B cell (primary cell): ENCODE results near the gene ZNF689. TPM values are rescaled to one million over a fixed set of nuclear protein-coding genes. Genes with fewer than 3 reads are reported as not detected.
A peak's percentile ranks its signal among the peaks of the same experiment; 100 is the strongest.

Experiments
- ATAC-seq: fragments of 200-7000 bp; cut with Tn5 transposase; one replicate; pipeline ENCODE4 v1.10.0; 2021; ENCODE audit warnings: low read depth, mild to moderate bottlenecking, moderate number of reproducible peaks, moderate library complexity
- CTCF ChIA-PET: fragments of 350-600 bp; sonication (Branson Sonifier 250); formaldehyde crosslinking; loops from one replicate; lab custom pipeline; 2021; ENCODE audit warnings: antibody characterized with exemption, inconsistent platforms; lab: Charles Lee
- POLR2A ChIA-PET: fragments of 350-600 bp; sonication (Branson Sonifier 250); formaldehyde crosslinking; loops from one replicate; lab custom pipeline; 2021; ENCODE audit warnings: antibody characterized with exemption; lab: Charles Lee
- DNase-seq: peaks from one replicate; pipeline ENCODE4 v3.0.0; 2013
- H2AFZ ChIP-seq: 2 replicates; pipeline ENCODE4 v1.6.1; 2012; ENCODE audit warnings: mild to moderate bottlenecking, low read depth, low read length; ENCODE audit not compliant: insufficient read depth, poor library complexity, severe bottlenecking
- H3K27ac ChIP-seq, 2 donors: 1 replicate in 1 of 2; 2 replicates in 1 of 2; pipeline ENCODE4 v1.5.1; 2012 to 2013; ENCODE audit warnings: low read length in 2 of 2, mild to moderate bottlenecking in 2 of 2, moderate library complexity in 1 of 2
- H3K27me3 ChIP-seq, 4 experiments: fragments of 200-600 bp in 1 of 4; sonication (generic) in 1 of 4; replicated peaks in 1 of 4; 1 replicate in 2 of 4; 2 replicates in 2 of 4; pipeline versions ENCODE4 v1.6.1 to v1.7.0; 2013 to 2016; ENCODE audit warnings: low read length in 3 of 4, mild to moderate bottlenecking in 2 of 4, mixed read lengths in 1 of 4, moderate library complexity in 1 of 4; ENCODE audit not compliant: insufficient read depth in 4 of 4, control insufficient read depth in 3 of 4; ENCODE audit errors: control extremely low read depth in 1 of 4
- H3K36me3 ChIP-seq, 2 experiments: replicated peaks in 1 of 2; 1 replicate in 1 of 2; 2 replicates in 1 of 2; pipeline versions ENCODE4 v1.6.1 to v1.7.1; 2013; ENCODE audit warnings: low read length in 1 of 2; ENCODE audit not compliant: insufficient read depth in 2 of 2, control insufficient read depth in 1 of 2; ENCODE audit errors: control extremely low read depth in 1 of 2, extremely low read depth in 1 of 2
- H3K4me1 ChIP-seq, 2 donors: fragments of 200-600 bp in 1 of 2; sonication (generic) in 1 of 2; 1 replicate in 1 of 2; 2 replicates in 1 of 2; pipeline versions ENCODE4 v1.5.1 to v1.6.1; 2013 to 2017; ENCODE audit warnings: low read length in 2 of 2; ENCODE audit not compliant: control insufficient read depth in 2 of 2, insufficient read depth in 2 of 2
- H3K4me2 ChIP-seq: replicated peaks from 2 replicates; pipeline ENCODE3; 2012; ENCODE audit warnings: mild to moderate bottlenecking, low read depth, low read length; ENCODE audit not compliant: poor library complexity, severe bottlenecking
- H3K4me3 ChIP-seq, 5 experiments: fragments of 200-600 bp in 1 of 5; sonication (generic) in 1 of 5; 1 replicate in 3 of 5; 2 replicates in 2 of 5; pipeline versions ENCODE4 v1.5.1 to v1.7.0; 2011 to 2016; ENCODE audit warnings: low read length in 4 of 5, mild to moderate bottlenecking in 4 of 5, low read depth in 2 of 5, control low read depth in 1 of 5, moderate library complexity in 1 of 5; ENCODE audit not compliant: insufficient read depth in 1 of 5; ENCODE audit errors: control extremely low read depth in 1 of 5, extremely low read depth in 1 of 5
- H3K79me2 ChIP-seq: fragments of 200-600 bp; sonication (generic); one replicate; pipeline ENCODE4 v1.6.0; 2016; ENCODE audit warnings: low read length; ENCODE audit not compliant: control insufficient read depth, insufficient read depth
- H3K9ac ChIP-seq: fragments of 200-600 bp; sonication (generic); 2 replicates; pipeline ENCODE4 v1.6.1; 2017; ENCODE audit warnings: mild to moderate bottlenecking, low read length, moderate library complexity
- H3K9me3 ChIP-seq, 3 donors: one replicate each; pipeline versions ENCODE4 v1.6.1 to v1.7.1; 2013; ENCODE audit warnings: low read length in 2 of 3; ENCODE audit not compliant: control insufficient read depth in 2 of 3, insufficient read depth in 1 of 3; ENCODE audit errors: control extremely low read depth in 1 of 3
- H4K20me1 ChIP-seq: 2 replicates; pipeline ENCODE4 v1.6.0; 2012; ENCODE audit warnings: mild to moderate bottlenecking, low read length; ENCODE audit not compliant: insufficient read depth, control insufficient read depth, poor library complexity, severe bottlenecking
- H3K27ac Mint-ChIP-seq: one replicate; pipeline ENCODE4 v1.8.0; 2021; ENCODE audit warnings: mixed read lengths
- H3K27me3 Mint-ChIP-seq: one replicate; pipeline ENCODE4 v1.8.0; 2021; ENCODE audit warnings: mixed read lengths
- H3K4me1 Mint-ChIP-seq: one replicate; pipeline ENCODE4 v1.8.0; 2021; ENCODE audit warnings: mixed read lengths
- H3K4me3 Mint-ChIP-seq: one replicate; pipeline ENCODE4 v1.8.0; 2021; ENCODE audit warnings: mixed read lengths
- H3K9me3 Mint-ChIP-seq: one replicate; pipeline ENCODE4 v1.8.0; 2022; ENCODE audit warnings: mixed read lengths; ENCODE audit not compliant: insufficient read depth
- EZH2 ChIP-seq: IDR thresholded peaks from 2 replicates; pipeline ENCODE4 v1.6.1; 2012; ENCODE audit warnings: borderline replicate concordance, low read depth, mild to moderate bottlenecking, moderate library complexity, low read length; ENCODE audit not compliant: insufficient read depth, poor library complexity, severe bottlenecking
- WGBS: methylation state at CpG from one replicate; pipeline ENCODE4 v1.1.5; 2013; ENCODE audit warnings: missing lambda C conversion rate; ENCODE audit not compliant: insufficient coverage; 5-methylcytosine and 5-hydroxymethylcytosine counted together
- intact Hi-C: fragments of 100-400 bp; cut with micrococcal nuclease; formaldehyde crosslinking; loops from one replicate; pipeline ENCODE4 v1.10.0; 2022
- polyA plus RNA-seq: library from polyadenylated mRNA; depleted of rRNA; stranded (reverse); fragments of >200 nt; gene quantifications from 2 replicates; pipeline ENCODE4 v1.2.3, GENCODE V29; 2012
- total RNA-seq, 2 donors: library from RNA; stranded (reverse); fragments of 120-200 nt in 1 of 2; gene quantifications; 1 replicate in 1 of 2; 2 replicates in 1 of 2; pipeline versions ENCODE4 v1.2.3 to v1.2.4, GENCODE V29; 2013 to 2022
- TF ChIP-seq, protein P1 (sequence below): fragments of 200-600 bp; IDR thresholded peaks from one replicate; pipeline ENCODE4 v1.8.0; 2022; ENCODE audit warnings: antibody characterized with exemption, mild to moderate bottlenecking

The ZNF689 gene
- total and polyA plus RNA-seq, 2 donors (not counting 1 experiment from before 2014, with no cell fraction given): 8.1 to 12.4 TPM

DNA sequence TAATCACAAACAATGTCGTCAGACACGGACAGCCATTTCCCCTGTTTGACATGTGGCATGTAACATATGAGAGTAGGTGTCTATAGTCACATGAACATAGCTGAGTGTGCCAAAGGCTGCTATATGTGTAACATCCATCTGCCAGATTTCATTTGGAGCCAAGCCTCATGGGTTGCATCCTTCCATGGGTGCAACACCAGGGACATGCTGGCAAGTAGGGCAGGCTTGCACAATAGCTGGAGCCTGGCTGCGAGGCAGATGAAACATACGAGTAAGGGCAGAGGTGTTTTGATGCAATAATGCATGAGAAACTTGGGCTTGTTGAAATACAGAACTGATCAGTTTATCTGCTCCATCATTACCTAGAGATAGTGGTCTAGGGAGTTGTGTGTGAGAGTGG lies 9.0 kb upstream of the ZNF689 start:
- ATAC-seq (no peak), DNase-seq (no peak)
- no peaks in the 10 kb centered on the region for H3K9me3 ChIP-seq
- Mint-ChIP-seq H3K27ac (no peak overlapping the region), H3K4me3 (no peak overlapping the region), H3K9me3 (no peaks in the 10 kb centered on the region), H3K4me1 (peaks cover 2% of the 10 kb centered on the region), H3K27me3 (peaks cover 21% of the 10 kb centered on the region)
- 100% methylated on average over 2 of the region's 4 CpGs for WGBS
- no peak overlapping the region for H3K27ac ChIP-seq
- CTCF ChIA-PET: interaction anchor here (0.8 to 2.3 kb wide), 5 partner anchors 10 to 201 kb away, joined by 3 to 10 read pairs (median 3); partner anchors contain the start of gene DCTPP1
- H3K36me3 ChIP-seq: no peaks in the 10 kb centered on the region
- no peak overlapping the region for H3K9ac ChIP-seq
- no peaks in the 10 kb centered on the region for H3K27me3 ChIP-seq
- no peaks in the 10 kb centered on the region for H4K20me1 ChIP-seq
- no peak overlapping the region for H3K4me3 ChIP-seq
- TF ChIP-seq, protein P1, sequence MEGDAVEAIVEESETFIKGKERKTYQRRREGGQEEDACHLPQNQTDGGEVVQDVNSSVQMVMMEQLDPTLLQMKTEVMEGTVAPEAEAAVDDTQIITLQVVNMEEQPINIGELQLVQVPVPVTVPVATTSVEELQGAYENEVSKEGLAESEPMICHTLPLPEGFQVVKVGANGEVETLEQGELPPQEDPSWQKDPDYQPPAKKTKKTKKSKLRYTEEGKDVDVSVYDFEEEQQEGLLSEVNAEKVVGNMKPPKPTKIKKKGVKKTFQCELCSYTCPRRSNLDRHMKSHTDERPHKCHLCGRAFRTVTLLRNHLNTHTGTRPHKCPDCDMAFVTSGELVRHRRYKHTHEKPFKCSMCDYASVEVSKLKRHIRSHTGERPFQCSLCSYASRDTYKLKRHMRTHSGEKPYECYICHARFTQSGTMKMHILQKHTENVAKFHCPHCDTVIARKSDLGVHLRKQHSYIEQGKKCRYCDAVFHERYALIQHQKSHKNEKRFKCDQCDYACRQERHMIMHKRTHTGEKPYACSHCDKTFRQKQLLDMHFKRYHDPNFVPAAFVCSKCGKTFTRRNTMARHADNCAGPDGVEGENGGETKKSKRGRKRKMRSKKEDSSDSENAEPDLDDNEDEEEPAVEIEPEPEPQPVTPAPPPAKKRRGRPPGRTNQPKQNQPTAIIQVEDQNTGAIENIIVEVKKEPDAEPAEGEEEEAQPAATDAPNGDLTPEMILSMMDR: no peak
- TF ChIP-seq EZH2: no peak
- H3K79me2 ChIP-seq: no peaks in the 10 kb centered on the region
- H3K4me2 ChIP-seq: no peak overlapping the region
- intact Hi-C loops: no loop called here
- POLR2A ChIA-PET: interaction anchor here (0.7 kb wide), 1 partner anchor 552 kb away, joined by 3 read pairs; no protein-coding TSS in a partner anchor
- peaks cover under 1 to 2% of the 10 kb centered on the region in 2 donors for H3K4me1 ChIP-seq
- no peak overlapping the region for H2AFZ ChIP-seq

DNA sequence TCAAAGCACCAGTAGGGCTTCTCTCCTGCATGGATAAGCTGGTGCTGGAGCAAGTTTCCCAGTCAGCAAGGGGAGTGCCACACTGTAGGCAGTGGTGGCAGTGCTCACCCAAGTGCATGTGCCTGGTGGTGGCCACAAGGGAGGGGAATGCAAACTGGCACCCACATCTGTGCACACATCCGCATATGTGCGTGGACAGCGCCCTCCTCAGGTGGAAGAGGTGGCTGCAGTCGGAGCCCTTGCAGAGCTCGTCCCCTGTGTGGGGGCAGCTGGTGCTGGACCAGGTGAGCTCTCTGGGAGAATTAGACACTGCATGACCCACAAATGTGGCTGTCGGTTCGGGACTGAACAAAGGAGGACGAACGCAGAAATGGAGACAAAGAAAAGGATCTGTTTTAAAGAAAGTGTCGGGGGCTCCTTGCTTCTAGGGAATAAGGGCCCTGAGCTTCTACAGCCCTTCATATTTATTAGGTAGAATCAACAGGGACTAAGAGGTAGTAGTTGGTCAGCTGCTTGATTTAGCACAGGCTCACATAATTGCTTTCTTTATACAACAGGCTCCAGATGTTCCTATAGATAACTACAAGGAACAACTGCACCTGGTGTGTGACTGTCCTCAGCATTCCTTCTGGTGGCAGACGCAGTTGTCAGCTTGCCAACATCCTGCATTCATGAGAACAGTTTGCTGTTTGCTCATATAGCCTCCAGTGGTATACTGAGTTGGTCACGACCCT lies 5.3 kb upstream of the ZNF689 start:
- DNase-seq (peak; percentile 68), ATAC-seq (peak; percentile 64)
- Histone ChIP-seq H3K27ac (no peak overlapping the region), H3K36me3 (no peaks in the 10 kb centered on the region), H2AFZ (no peak overlapping the region), H3K79me2 (no peaks in the 10 kb centered on the region), H3K9ac (no peak overlapping the region), H3K4me3 (no peak overlapping the region), H3K4me1 (peaks cover 5 to 12% of the 10 kb centered on the region in 2 donors), H3K4me2 (no peak overlapping the region), H3K9me3 (no peaks in the 10 kb centered on the region), H3K27me3 (no peaks in the 10 kb centered on the region), H4K20me1 (no peaks in the 10 kb centered on the region)
- Mint-ChIP-seq H3K9me3 (no peaks in the 10 kb centered on the region), H3K27me3 (peaks cover 6% of the 10 kb centered on the region), H3K27ac (no peak overlapping the region), H3K4me3 (no peak overlapping the region), H3K4me1 (peaks cover 9% of the 10 kb centered on the region)
- ChIA-PET POLR2A (interaction anchor here (2.1 kb wide), 1 partner anchor 185 kb away, joined by 4 read pairs; the partner anchor contains the start of gene DCTPP1), CTCF (interaction anchor here (0.8 to 3.9 kb wide), 11 partner anchors 11 to 213 kb away, joined by 3 to 13 read pairs (median 4); partner anchors contain the start of gene DCTPP1)
- WGBS: 68% methylated on average over 10 of the region's 12 CpGs
- intact Hi-C loops: no loop called here
- TF ChIP-seq EZH2: no peak
- TF ChIP-seq, protein P1: peak; percentile 73
